A673 (cell line): ENCODE data around the gene DDT.

Source experiments
- EZH2 ChIP-seq: fragments of 200-600 bp; sonication (generic); IDR thresholded peaks from 2 replicates; pipeline ENCODE4 v1.6.1; 2017; ENCODE audit warnings: borderline replicate concordance, low read depth, mild to moderate bottlenecking, mixed read lengths, antibody characterized with exemption, low read length; ENCODE audit not compliant: poor library complexity, severe bottlenecking
- TF ChIP-seq, protein P1 (sequence below): fragments of 300-800, 200-600 bp; sonication (generic); conservative IDR thresholded peaks from 2 replicates; pipeline ENCODE4 v1.5.1; 2017; ENCODE audit warnings: low read depth, mild to moderate bottlenecking, antibody characterized with exemption, low read length, moderate library complexity, mixed read lengths

DNA sequence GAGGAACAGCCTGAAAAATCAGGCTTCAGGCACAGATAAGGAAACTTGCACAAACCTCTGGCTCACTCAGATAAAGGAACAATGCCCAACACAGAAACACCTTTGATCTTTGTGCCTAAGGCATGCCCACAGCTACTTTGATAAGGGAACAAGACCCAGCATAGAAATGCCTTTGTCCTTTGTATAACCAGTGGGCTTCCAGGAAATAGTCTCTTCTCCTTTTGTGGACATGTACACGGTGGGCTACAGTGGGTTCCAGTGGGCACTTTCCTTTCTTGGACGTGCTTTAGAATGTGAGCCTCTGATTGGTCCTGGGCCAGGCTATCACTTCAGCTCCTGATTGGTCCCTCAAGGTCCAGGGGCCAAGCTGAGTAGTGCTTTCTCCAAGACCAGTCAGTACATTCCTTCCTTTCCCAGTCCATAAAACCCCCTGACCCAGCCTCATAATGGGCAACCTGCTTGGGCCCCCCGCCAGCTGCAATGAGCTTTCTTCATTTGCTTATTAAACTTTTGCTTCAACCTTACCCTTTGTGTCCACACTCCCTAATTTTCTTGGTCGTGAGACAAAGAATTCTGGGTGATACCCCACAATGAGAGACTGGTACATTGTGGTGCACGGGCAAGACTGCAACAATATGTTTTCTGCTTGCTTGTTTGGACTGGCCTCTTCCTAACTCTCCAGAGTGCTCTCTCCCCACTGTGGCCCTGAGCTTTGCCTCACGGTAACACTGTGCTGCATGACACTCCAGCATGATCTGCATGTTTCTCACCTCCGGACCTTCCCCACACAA, 35.2 kb upstream of the DDT start:
- TF ChIP-seq, protein P1, sequence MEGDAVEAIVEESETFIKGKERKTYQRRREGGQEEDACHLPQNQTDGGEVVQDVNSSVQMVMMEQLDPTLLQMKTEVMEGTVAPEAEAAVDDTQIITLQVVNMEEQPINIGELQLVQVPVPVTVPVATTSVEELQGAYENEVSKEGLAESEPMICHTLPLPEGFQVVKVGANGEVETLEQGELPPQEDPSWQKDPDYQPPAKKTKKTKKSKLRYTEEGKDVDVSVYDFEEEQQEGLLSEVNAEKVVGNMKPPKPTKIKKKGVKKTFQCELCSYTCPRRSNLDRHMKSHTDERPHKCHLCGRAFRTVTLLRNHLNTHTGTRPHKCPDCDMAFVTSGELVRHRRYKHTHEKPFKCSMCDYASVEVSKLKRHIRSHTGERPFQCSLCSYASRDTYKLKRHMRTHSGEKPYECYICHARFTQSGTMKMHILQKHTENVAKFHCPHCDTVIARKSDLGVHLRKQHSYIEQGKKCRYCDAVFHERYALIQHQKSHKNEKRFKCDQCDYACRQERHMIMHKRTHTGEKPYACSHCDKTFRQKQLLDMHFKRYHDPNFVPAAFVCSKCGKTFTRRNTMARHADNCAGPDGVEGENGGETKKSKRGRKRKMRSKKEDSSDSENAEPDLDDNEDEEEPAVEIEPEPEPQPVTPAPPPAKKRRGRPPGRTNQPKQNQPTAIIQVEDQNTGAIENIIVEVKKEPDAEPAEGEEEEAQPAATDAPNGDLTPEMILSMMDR = no peak
- TF ChIP-seq EZH2 = no peak
